K562 (cell line): Measurements from ENCODE around the gene NUP98. TPM values are rescaled to one million over a fixed set of nuclear protein-coding genes. Genes with fewer than 3 reads are reported as not detected.

Experiments
- BRD9 ChIP-seq: fragments of 450-650 bp; IDR thresholded peaks from 2 replicates; pipeline ENCODE4 v1.6.1; 2018; ENCODE audit warnings: low read depth; ENCODE audit not compliant: partially characterized antibody
- DMBX1 ChIP-seq: fragments of 250-450 bp; sonication (Bioruptor Pico); IDR thresholded peaks from 2 replicates; pipeline ENCODE4 v1.8.0; 2022; ENCODE audit warnings: inconsistent platforms, mild to moderate bottlenecking, moderate library complexity, borderline replicate concordance
- ELF2 ChIP-seq: fragments of 250-450 bp; sonication (Bioruptor Pico); IDR thresholded peaks from 2 replicates; pipeline ENCODE4 v1.5.0; 2021; ENCODE audit warnings: mild to moderate bottlenecking
- ESRRA ChIP-seq: fragments of 450-650 bp; IDR thresholded peaks from 2 replicates; pipeline ENCODE4 v1.6.1; 2014; ENCODE audit warnings: low read depth, mild to moderate bottlenecking, moderate library complexity, borderline replicate concordance
- FOXP1 ChIP-seq: sonication (generic); formaldehyde crosslinking; IDR thresholded peaks from 2 replicates; pipeline ENCODE4 v1.8.0; 2022; ENCODE audit warnings: mild to moderate bottlenecking, missing genetic modification reagents
- GTF2A2 ChIP-seq: IDR thresholded peaks from 2 replicates; pipeline ENCODE4 v1.6.1; 2016; ENCODE audit warnings: mild to moderate bottlenecking, missing genetic modification characterization, missing compliant biosample characterization
- HINFP ChIP-seq: fragments of 450-650 bp; conservative IDR thresholded peaks from 2 replicates; pipeline ENCODE4 v1.6.1; 2016; ENCODE audit warnings: missing genetic modification characterization, low read depth, mild to moderate bottlenecking, control low read depth, missing compliant biosample characterization
- MTA1 ChIP-seq: fragments of 450-650 bp; IDR thresholded peaks from 2 replicates; pipeline ENCODE4 v1.6.1; 2017; ENCODE audit warnings: borderline replicate concordance
- MYNN ChIP-seq, 2 experiments: sonication (generic); formaldehyde crosslinking in 1 of 2; IDR thresholded peaks; 2 replicates each; pipeline versions ENCODE4 v1.5.0 to v1.6.1; 2016 to 2020; ENCODE audit warnings: antibody characterized with exemption in 1 of 2, missing genetic modification reagents in 1 of 2
- NR2C1 ChIP-seq, 2 experiments: fragments of 450-650 bp; IDR thresholded peaks; 2 replicates each; pipeline ENCODE4 v1.6.1; 2017; ENCODE audit warnings: mild to moderate bottlenecking in 2 of 2, antibody characterized with exemption in 1 of 2, inconsistent platforms in 1 of 2, missing compliant biosample characterization in 1 of 2, missing genetic modification characterization in 1 of 2
- PRPF4 ChIP-seq: fragments of 200-400 bp; formaldehyde crosslinking; IDR thresholded peaks from one replicate; pipeline ENCODE4 v1.6.1; 2017; ENCODE audit warnings: low read length, low read depth, mild to moderate bottlenecking; ENCODE audit not compliant: insufficient read depth, poor library complexity, severe bottlenecking
- RUNX1 ChIP-seq: sonication (generic); IDR thresholded peaks from 2 replicates; pipeline ENCODE4 v1.6.1; 2016; ENCODE audit warnings: antibody characterized with exemption, low read depth
- SMC3 ChIP-seq: conservative IDR thresholded peaks from 2 replicates; pipeline ENCODE4 v1.6.1; 2011; ENCODE audit warnings: low read depth, low read length, improper control_type of control experiment; ENCODE audit not compliant: insufficient read depth
- TCF3 ChIP-seq: sonication (generic); formaldehyde crosslinking; IDR thresholded peaks from 2 replicates; pipeline ENCODE4 v1.4.0; 2020; ENCODE audit warnings: mild to moderate bottlenecking, missing genetic modification reagents
- TFAP4 ChIP-seq: sonication (generic); formaldehyde crosslinking; IDR thresholded peaks from 2 replicates; pipeline ENCODE4 v1.8.0; 2022; ENCODE audit warnings: missing genetic modification reagents, mild to moderate bottlenecking, moderate library complexity, borderline replicate concordance
- UBTF ChIP-seq, 2 experiments: IDR thresholded peaks; 2 replicates each; pipeline ENCODE4 v1.6.1; 2012; ENCODE audit warnings: improper control_type of control experiment in 2 of 2, low read depth in 2 of 2, low read length in 2 of 2, borderline replicate concordance in 1 of 2
- ZBTB7A ChIP-seq: IDR thresholded peaks from 2 replicates; pipeline ENCODE4 v1.6.1; 2011; ENCODE audit warnings: low read depth, mild to moderate bottlenecking, low read length, moderate library complexity, borderline replicate concordance; ENCODE audit not compliant: control insufficient read depth
- ZFP30 ChIP-seq: fragments of 250-450 bp; sonication (Bioruptor Pico); IDR thresholded peaks from 2 replicates; pipeline ENCODE4 v1.8.0; 2022; ENCODE audit warnings: moderate library complexity, mild to moderate bottlenecking, inconsistent platforms, borderline replicate concordance
- ZNF384 ChIP-seq: IDR thresholded peaks from 2 replicates; pipeline ENCODE4 v1.6.1; 2012; ENCODE audit warnings: low read depth, low read length, improper control_type of control experiment
- ZNF740 ChIP-seq, 3 experiments: fragments of 200-800 bp in 1 of 3; sonication (Bioruptor generic) in 1 of 3; sonication (generic) in 1 of 3; formaldehyde crosslinking in 1 of 3; IDR thresholded peaks; 2 replicates each; pipeline versions ENCODE4 v1.6.1 to v1.8.0; 2016 to 2022; ENCODE audit warnings: mild to moderate bottlenecking in 2 of 3, missing compliant biosample characterization in 2 of 3, missing genetic modification characterization in 2 of 3, missing genetic modification reagents in 1 of 3
- polyA plus RNA-seq, 8 experiments: library from polyadenylated mRNA; depleted of rRNA in 4 of 8; stranded (reverse) in 5 of 8; unstranded in 3 of 8; fragments of >200 nt; fragmentation: Nextera tagmentation in 2 of 8; fragmentation: Illumina TruSeq in 1 of 8; extraction: Ambion mirVana in 2 of 8; extraction: Trizol in 1 of 8; gene quantifications; 2 replicates each; pipeline versions ENCODE4 v1.2.1 to v1.2.3, GENCODE V29; 2011 to 2014; ENCODE audit warnings: inconsistent platforms in 1 of 8, missing spikeins in 1 of 8
- total RNA-seq, 7 experiments: library from RNA; depleted of rRNA in 6 of 7; stranded (reverse); fragments of >200 nt in 6 of 7; fragmentation: Illumina TruSeq in 2 of 7; extraction: Trizol in 2 of 7; gene quantifications; 2 replicates each; pipeline versions ENCODE4 v1.2.1 to v1.2.3, GENCODE V29; 2011 to 2021; ENCODE audit warnings: low replicate concordance in 1 of 7

NUP98 gene
- total and polyA plus RNA-seq, 9 of the 15 experiments (the other 6 are each of a cell fraction or from before 2014, with no cell fraction given): 45.1 to 196 (median 130) TPM

- TF ChIP-seq UBTF (IDR thresholded peaks at IDR 0.05; ENCODE audit: borderline replicate concordance in 1 of 2, low read depth in 2 of 2, low read length in 2 of 2): peak in 1 of 2 experiments; percentile 80; a peak in 1 of 4 replicates
- TF ChIP-seq SMC3: peak; percentile 86
- TF ChIP-seq ZNF740 (CRISPR knock-in tag; IDR thresholded peaks at IDR 0.05): no peak
- TF ChIP-seq ZNF740 (tag; IDR thresholded peaks at IDR 0.05): no peak
- peak; percentile 84 for TF ChIP-seq MYNN (IDR thresholded peaks at IDR 0.05)
- TF ChIP-seq MYNN (CRISPR knock-in tag; IDR thresholded peaks at IDR 0.05): no peak
- TF ChIP-seq TFAP4 (CRISPR knock-in tag): peak; percentile 84
- TF ChIP-seq FOXP1: 0 out of 2 replicates have a peak, but pooled peaks have one; percentile 37
- peak; percentile 22 for TF ChIP-seq BRD9
- TF ChIP-seq DMBX1: peak; percentile 11; the same call in 1 of the 2 replicates
- TF ChIP-seq RUNX1: no peak
- TF ChIP-seq ELF2 (CRISPR knock-in tag): no peak
- no peak for TF ChIP-seq PRPF4
- TF ChIP-seq NR2C1 (IDR thresholded peaks at IDR 0.05): no peak
- TF ChIP-seq NR2C1 (tag; IDR thresholded peaks at IDR 0.05): no peak
- no peak for TF ChIP-seq GTF2A2
- peak; percentile 27; the same call in 1 of the 2 replicates for TF ChIP-seq MTA1
- 0 out of 2 replicates have a peak, but pooled peaks have one; percentile 43 for TF ChIP-seq ZNF384
- 0 out of 2 replicates have a peak, but pooled peaks have one; percentile 50 for TF ChIP-seq ZBTB7A
- TF ChIP-seq ZFP30 (CRISPR knock-in tag): no peak
- no peak for TF ChIP-seq HINFP (tag)
- TF ChIP-seq TCF3 (CRISPR knock-in tag): peak; percentile 25; the same call in 1 of the 2 replicates
- peak; percentile 57; the same call in 1 of the 2 replicates for TF ChIP-seq ESRRA
These were observed 27.5 kb upstream of the NUP98 start (continued) for GRCh38 chr11:3824714-3825472.
